GM13977 (cell line): ENCODE data around the gene NAPG.

Source experiments
- DNase-seq: peaks from one replicate; pipeline ENCODE4 v3.0.0; 2012; ENCODE audit warnings: low spot score
- in situ Hi-C: fragments of 300-500 bp; cut with MboI; formaldehyde crosslinking; loops from one replicate; pipeline ENCODE4 v1.12.0; 2022; ENCODE audit warnings: low sequenced_read_pairs, low pct_unique_long_range_greater_than_20kb, mixed read lengths, inconsistent platforms; ENCODE audit not compliant: unreplicated experiment
- TF ChIP-seq, protein P1 (sequence below): IDR thresholded peaks from 2 replicates; pipeline ENCODE4 v1.5.1; 2012; ENCODE audit warnings: mild to moderate bottlenecking, control low read depth; ENCODE audit not compliant: insufficient read depth; ENCODE audit errors: extremely low read depth, missing control alignments

The NAPG gene

DNA sequence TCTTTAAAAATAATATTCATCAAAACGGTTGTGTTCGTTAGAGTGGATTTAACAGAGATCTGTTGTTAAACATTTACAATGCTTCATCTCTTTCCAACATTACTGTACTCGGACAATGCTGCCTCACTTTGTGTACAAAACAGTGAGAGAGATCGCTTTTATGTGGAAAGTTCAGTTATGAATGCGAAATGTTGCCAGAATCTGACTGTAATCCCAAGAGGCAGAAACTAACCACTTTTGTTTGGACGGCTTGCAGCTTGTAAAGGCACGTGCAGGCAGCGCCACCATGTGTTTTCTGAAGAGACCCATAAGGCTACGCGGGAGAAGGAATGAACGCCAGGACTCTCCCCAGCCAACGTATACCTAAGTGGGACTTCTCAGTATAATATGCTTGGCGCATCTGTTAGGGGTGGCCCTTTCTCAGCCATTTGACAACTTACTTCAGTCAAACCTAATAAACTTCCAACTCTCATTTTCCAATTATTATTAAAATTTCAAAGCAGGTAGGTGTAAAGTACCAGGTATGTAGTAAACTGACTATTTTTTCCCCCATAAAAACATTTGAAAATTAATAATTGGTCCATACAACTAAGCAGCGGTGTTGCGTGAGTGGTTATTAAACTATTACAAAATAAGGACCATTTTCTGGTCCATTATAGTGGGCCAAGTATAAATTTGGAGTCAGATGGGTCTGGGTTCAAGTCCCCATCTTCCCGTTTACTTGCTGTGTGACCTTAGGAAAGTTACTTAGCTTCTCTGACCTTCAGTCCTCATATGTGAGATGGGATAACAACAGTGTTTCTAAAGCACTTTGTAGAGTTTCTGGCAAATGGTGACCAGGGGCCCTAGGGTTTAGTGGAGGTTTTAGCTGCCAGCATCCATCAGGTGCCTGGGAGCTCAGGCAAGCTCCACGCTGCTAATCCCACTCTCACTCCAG is 5.6 kb upstream of the NAPG start:
- in situ Hi-C loops, result loop anchor here (5.0 kb wide), 1 partner anchor 548 kb away; no protein-coding TSS in a partner anchor
- DNase-seq, result peak; percentile 69
- TF ChIP-seq, protein P1, sequence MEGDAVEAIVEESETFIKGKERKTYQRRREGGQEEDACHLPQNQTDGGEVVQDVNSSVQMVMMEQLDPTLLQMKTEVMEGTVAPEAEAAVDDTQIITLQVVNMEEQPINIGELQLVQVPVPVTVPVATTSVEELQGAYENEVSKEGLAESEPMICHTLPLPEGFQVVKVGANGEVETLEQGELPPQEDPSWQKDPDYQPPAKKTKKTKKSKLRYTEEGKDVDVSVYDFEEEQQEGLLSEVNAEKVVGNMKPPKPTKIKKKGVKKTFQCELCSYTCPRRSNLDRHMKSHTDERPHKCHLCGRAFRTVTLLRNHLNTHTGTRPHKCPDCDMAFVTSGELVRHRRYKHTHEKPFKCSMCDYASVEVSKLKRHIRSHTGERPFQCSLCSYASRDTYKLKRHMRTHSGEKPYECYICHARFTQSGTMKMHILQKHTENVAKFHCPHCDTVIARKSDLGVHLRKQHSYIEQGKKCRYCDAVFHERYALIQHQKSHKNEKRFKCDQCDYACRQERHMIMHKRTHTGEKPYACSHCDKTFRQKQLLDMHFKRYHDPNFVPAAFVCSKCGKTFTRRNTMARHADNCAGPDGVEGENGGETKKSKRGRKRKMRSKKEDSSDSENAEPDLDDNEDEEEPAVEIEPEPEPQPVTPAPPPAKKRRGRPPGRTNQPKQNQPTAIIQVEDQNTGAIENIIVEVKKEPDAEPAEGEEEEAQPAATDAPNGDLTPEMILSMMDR, result peak; percentile 75

DNA sequence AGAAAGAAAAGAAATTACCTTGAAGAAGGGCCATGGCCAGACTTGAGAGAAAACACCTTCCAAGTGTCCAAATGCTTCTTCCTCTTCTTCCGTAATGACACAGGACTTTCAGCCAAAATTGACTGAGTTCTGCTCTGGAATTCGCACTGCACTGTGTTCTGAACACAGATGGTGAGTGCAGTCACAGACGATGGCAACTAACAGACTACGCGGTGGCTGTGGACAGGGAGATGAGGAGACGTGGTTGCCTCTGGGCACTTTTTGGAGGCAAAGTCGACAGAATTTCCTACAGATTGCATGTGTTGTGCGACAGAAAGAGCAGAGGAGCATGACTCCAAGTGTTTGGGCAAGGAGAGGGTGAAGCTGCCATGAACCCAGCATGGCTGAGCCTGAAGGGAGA is 4.3 kb upstream of the NAPG start:
- in situ Hi-C loops, result no loop called here
- DNase-seq, result no peak
- TF ChIP-seq, protein P1, result no peak

DNA sequence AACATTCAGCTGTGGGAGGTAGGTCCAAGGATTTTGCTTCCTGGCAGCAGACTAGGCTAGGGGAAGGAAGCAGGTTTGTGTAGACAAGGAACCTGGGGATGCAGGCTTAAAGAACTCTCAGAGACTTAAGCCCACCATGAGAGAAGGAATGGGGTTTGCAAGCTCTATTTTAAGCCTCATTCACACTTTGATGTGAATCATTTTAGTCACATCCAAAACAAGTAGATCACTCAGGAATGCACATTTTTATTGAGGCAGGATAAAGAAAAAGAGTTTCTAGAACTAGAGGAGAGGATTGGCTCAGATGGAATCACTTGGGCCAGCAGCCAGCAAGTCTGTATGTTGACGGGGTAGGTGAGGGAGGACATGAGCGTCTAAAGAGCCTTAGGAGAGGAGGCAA is 3.3 kb upstream of the NAPG start:
- in situ Hi-C loops, result no loop called here
- no peak for DNase-seq
- TF ChIP-seq, protein P1, result no peak

DNA sequence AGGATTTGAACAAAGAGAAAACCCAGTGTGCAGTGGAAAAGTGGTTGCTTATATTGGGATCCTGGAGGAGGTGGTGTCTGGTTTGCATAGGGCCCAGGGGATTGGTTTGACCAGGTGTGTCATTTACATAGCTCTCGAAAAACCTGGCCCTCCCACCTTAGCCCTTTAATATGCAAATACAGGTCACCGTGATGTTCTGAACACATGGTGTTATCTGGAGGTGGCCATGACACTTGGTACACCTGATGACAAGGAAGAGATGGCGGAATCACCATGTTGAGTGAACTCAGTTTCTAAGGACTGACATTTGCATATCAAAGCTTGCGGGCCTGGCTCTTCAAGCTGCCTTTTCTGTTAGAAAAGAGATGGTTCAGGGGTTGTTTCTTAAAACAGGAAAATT is 2.3 kb upstream of the NAPG start:
- in situ Hi-C loops, result no loop called here
- DNase-seq, result no peak
- TF ChIP-seq, protein P1, result no peak

DNA sequence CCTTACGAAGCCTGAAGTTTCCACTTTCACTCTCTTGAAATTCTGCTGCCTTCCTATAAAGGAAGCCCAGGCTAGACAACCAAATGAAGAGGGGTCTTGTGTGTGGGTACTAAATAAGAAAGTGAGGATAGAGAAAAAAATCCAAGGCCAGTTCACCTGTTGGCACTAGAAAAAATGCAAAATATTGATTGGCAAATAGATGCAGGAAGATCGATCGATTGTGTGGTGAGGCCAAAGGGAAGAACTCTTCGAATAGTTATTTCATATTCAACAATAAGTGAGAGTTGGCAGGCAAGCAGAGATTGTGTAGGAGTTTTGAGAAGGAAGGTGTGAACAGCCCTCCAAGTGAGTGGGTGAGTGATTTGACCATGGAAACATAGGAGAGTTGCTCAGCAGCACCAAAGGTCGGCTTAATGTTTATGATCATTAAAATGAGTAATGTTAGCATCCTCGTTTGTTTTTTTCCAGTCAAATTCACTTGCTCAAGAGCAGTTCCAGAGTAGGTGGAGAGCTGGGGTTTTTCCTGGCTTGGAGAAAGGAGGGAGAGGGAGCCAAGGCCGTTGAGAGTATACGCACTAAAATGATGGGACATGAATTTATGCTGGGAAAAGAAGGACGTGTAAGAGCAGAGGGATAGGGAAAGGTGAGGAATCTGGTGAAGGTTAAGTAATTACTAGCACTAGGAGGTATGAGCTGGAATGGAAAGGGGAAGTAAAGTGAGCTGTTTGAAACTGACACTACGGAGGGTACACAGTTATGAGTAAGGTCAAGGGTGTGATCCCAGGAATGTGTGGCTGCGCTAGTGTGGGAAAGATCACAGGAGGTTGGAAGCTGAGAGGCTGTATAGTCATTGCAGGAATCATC is 1.1 kb upstream of the NAPG start:
- TF ChIP-seq, protein P1, result no peak
- no peak for DNase-seq
- in situ Hi-C loops, result no loop called here

DNA sequence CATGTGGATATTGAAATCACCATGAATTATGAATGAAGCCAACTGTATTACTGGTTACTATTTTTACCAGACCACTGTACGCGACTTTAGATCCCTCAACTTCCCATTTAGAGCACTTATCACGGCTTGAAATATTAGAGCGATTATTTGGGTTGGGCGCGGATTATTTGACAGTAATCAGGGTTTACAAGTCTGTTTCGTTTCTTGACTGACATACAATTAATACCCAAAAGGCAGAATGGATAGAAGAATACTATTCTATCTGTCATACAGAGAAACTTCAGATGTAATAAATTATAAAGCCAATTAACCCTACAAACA is 496 bp upstream of the NAPG start:
- TF ChIP-seq, protein P1, result no peak
- in situ Hi-C loops, result no loop called here
- no peak for DNase-seq
